ENCODE measurements around the gene PCSK7. TPM values are rescaled to one million over a fixed set of nuclear protein-coding genes. Genes with fewer than 3 reads are reported as not detected.
"Not testable (repeated sequence)": the region's sequence is repeated elsewhere in the genome, so short reads cannot be mapped to it uniquely, and the experiment has no call there.

Gene PCSK7
- total RNA-seq, 1 donor from 2014 or later, result 20.0 TPM

- DNase-seq (ENCODE audit: low spot score in 2 of 2) (peak in 1 of 2 donors; percentile 6), FAIRE-seq (no peak)
Measured at GRCh38 chr11:117186431-117186761, 45.5 kb downstream of the PCSK7 start.

GRCh38 chr11:117185736-117186430, 46.0 kb downstream of the PCSK7 start:
- FAIRE-seq, result no peak
- peak in 1 of 2 donors; percentile 10 for DNase-seq (ENCODE audit: low spot score in 2 of 2)

GRCh38 chr11:117183724-117184349, 48.0 kb downstream of the PCSK7 start:
- no peak for FAIRE-seq
- peak in 1 of 2 donors; percentile 4 for DNase-seq (ENCODE audit: low spot score in 2 of 2)

GRCh38 chr11:117183178-117183577, 48.7 kb downstream of the PCSK7 start:
- FAIRE-seq; DNase-seq (ENCODE audit: low spot score in 2 of 2): not testable (repeated sequence)

DNA sequence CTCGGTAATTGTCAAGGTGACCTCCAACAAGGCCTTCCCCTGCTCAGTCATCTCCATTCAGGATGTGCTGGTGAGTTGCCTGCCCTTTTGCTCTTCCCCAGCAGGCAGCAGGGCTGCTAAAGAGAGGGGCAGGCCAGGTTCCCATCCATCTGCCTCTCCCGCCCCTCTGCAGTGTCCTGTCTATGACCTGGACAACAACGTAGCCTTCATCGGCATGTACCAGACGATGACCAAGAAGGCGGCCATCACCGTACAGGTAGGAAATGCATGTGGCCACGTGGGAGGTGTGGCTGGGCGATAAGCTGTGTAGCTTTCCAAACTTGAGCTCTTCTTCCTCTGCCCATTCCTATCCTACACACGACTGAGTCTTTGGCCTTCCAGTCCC, 49.3 kb downstream of the PCSK7 start:
- DNase-seq (ENCODE audit: low spot score in 2 of 2), result no peak
- FAIRE-seq, result no peak

- peak in 1 of 2 donors; percentile 5 for DNase-seq (ENCODE audit: low spot score in 2 of 2)
- FAIRE-seq, result no peak
Measured at GRCh38 chr11:117181586-117182550, 50.0 kb downstream of the PCSK7 start.

GRCh38 chr11:117180661-117181585, 51.0 kb downstream of the PCSK7 start:
- DNase-seq (ENCODE audit: low spot score in 2 of 2) (peak; percentile 69 to 73), FAIRE-seq (no peak)

DNA sequence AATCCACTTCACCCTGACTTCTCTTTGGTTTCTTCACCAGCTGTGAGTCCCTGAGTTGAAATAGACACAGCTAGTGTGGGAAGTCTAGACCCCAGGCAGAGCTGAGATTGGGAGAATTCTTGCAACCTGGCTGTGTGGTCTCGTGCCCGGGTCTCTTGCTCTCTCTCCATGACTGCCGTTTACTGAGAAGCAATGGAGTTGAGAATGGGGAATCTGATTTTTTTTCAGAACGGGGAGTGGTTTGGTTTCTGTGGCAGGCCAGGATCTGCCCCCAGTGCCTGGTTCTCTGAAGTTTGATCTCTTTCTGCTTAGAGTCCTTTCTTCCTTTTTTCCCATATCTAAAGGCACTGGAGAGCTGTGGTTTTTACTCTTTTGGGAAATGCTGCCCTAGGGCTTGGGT, 51.9 kb downstream of the PCSK7 start:
- no peak for FAIRE-seq
- peak; percentile 6 to 14 for DNase-seq (ENCODE audit: low spot score in 2 of 2)

DNA sequence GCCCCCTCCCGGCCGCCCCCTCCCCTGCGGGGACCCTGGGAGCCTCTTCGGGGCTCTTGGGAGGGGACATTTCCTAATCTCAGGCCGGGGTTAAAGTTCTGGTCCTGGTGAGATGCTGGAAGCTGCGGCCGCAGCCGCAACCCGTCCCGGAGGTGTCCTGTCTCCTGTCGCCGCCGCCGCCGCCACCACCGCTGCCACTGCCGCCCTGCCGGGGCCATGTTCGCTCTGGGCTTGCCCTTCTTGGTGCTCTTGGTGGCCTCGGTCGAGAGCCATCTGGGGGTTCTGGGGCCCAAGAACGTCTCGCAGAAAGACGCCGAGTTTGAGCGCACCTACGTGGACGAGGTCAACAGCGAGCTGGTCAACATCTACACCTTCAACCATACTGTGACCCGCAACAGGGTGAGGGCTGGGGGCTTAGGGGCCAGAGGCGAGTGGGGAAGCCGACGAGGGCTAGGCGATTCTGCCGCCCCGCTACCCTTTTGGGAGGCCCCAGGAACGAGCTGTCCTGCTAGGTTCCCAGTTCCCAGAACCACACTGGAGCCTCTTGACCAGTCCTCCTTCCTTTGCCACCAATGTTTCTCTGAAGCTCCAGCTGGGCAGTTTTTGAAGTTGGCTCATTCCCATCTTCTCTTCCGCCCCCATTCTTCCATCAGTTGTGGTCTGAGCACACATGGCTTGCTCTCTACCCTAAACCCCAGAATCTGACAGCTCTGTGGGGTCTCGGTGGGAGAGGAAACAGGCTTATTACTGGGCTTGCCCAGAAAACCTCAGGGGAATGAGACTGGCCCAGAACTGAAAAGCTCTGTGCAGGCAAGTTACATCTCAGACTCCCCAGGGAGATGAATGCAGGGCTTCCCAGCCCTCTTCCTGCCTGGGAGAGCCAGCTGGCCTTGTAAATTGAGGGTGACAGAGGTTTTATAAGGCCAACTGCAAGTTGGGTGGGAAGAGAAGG, 52.5 kb downstream of the PCSK7 start:
- FAIRE-seq, result no peak
- DNase-seq (ENCODE audit: low spot score in 2 of 2), result peak; percentile 37 to 44

DNA sequence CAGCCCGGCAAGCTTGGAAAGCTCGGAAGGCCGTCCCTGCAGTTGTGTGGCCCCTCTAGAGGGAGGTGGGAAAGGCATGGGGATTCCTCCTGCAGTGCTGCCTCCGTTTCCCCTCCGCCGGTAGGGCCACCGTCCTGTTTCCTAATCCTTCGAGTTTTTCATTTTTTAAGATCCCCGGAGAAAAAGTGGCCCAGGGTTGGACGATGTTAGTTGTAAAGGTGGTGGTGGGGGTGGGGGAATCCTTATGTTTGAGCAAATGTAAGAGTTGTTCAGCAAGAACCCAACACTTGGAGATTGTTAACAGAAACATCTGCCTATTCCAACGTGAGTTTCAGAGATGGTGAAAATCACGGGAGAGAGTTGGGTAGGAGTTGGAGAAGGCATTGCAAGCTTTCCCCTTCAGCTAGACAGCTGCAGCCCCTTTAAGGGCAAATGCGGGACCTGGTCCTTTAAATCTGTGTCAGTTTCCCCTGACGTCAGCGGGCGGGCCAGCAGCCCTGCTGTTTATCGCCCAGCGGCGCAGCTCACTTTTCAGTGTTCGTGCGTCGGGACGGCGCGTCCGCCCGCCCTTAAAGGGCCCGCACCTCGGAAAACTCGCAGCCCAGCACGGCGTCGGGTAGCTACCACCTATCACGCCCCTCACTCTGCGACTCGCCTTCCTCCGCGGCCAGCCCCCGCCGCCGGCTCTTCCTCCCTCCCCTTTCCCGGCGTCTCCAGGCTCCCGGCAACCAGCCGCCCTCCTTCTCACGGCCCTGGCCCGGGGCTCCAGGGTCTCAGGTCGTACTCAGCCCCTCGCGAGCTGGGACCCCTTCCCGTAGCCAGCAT, 53.5 kb downstream of the PCSK7 start, which contains the start of gene SIDT2:
TSS of gene SIDT2 (plus strand) at position 534 of the 825 bp plus-strand sequence. CDS start 521 bp downstream, outside the sequence.
- DNase-seq (ENCODE audit: low spot score in 2 of 2), result peak; percentile 84 to 90
- no peak for FAIRE-seq

- FAIRE-seq, result no peak
Measured at GRCh38 chr11:117177534-117178209, 54.2 kb downstream of the PCSK7 start.

DNA sequence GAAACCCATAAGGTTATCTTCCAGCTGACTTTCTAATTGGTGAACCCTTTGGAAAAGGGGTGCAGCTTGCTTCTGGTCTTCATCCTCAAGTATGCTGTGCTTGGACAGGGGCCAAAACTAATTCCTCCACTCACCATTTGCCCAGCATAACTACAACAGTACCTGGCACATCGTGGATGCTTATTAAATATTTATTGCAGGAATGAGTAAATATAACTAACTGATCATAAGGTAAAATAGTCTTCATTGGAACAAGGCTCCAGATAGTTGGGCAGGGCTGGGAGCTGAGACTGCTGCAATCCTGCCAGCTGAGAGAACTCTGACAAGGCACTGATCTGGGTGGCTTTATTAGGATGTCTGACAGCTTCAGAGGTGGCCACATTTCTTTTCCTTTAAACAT, 55.7 kb downstream of the PCSK7 start:
- DNase-seq (ENCODE audit: low spot score in 2 of 2), result peak in 1 of 2 donors; percentile 3
- FAIRE-seq, result no peak

More at GRCh38 chr11:117177534-117178209, 54.2 kb downstream of the PCSK7 start:
- DNase-seq (ENCODE audit: low spot score in 2 of 2), result peak in 1 of 2 donors; percentile 10

DNA sequence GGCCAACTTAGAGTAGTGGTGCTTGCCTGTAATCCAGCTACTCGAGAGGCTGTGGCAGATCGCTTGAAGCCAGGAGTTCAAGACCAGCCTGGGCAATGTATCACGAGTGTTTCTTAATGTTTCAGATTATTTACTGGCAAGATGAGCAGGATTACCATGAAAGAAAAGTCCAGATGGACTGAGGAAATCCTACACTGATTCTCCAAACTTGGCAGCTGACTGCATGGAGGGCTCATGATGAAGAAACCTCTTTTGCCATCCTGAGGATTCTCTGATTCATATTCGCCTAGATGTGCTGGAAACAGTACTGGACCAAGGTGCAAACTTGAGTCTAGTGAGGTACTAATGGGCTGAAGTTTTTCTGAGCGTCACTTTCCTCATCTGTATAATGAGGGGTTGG, 56.1 kb downstream of the PCSK7 start:
- FAIRE-seq, result no peak

DNA sequence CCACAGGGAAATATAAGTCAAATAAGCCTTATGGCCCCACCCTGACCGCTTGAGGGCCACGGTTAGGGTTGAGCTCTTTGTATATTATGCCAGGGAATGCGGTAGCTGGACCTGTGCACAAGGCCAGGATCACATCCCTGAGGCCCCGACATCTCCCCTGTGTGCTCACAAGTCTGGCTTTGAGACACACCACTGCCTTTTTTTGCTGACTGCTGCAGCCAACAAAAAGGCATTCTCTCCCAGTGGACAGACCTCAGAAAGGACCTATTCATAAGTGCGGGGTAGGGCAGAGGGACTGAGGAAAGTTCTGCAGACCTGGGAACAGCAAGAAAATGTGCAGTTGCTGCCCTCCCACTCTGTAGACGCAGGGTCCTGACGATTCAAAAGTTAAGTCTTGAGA, 56.8 kb downstream of the PCSK7 start:
- no peak for FAIRE-seq
- DNase-seq (ENCODE audit: low spot score in 2 of 2), result peak in 1 of 2 donors; percentile 39

More for the DNA sequence above, 56.1 kb downstream of the PCSK7 start:
- DNase-seq (ENCODE audit: low spot score in 2 of 2), result peak in 1 of 2 donors; percentile 3

DNA sequence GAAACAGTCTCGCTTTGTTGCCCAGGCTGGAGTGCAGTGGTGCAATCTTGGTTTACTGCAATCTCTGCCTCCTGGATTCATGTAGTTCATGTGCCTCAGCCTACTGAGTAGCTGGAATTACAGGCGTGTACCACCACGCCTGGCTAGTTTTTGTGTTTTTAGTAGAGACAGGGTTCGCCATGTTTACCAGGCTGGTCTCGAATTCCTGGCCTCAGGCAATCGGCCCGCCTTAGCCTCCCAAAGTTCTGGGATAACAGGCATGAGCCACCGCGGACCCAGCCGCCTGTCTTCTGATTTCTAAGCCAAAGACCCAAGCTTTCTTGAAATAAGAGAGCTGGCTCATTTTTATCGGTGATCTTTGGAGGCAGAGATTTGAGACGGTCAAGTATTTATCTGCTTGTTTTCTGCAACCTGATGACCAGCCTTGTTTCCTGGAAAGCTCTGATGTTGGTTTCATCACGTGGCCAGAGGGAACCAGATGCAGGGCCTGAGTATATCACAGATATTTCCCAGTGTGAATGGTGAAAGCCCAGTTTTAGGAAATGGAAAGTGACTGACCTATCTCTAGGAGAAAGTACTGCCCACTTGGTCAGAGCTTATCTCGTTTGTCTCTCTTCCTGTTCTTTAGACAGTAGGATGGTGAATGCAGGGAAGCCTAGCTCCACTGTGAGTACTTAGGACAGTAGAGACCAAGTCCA, 59.0 kb downstream of the PCSK7 start:
- DNase-seq (ENCODE audit: low spot score in 2 of 2) (peak in 1 of 2 donors; percentile 3), FAIRE-seq (no peak)

DNA sequence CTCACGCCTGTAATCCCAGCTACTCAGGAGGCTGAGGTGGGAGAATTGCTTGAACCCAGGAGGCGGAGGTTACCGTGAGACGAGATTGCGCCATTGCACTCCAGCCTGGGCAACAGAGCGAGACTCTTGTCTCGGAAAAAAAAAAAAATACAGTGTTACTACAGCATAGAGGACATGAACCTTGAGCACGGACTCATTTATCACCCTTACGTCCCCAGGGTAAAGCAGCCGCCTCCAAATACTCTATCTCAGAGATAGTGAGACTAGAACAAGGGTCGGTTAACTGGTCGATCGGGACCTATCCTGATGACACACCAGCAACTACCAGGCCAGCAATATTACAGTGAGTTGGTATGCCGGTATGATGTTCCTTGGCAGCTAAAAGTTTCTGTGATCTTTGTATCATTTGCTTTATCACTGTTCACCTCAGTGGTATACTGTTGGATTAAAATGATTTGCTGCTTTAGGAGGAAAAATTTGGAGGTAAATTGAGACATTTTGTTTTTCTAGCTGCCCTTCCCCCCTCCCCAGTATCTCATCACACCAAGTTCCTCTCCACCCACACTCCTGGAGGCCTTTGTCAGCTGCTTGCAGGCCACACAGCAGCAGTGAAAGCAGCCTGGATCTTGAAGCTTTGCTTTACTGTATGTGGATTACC, 60.3 kb downstream of the PCSK7 start:
- DNase-seq (ENCODE audit: low spot score in 2 of 2) (no peak), FAIRE-seq (no peak)
